Naive B cell (primary cell): ENCODE data around the gene MRPL43. TPM values are rescaled to one million over a fixed set of nuclear protein-coding genes. Genes with fewer than 3 reads are reported as not detected.

ENCODE experiments used
- ATAC-seq, 2 donors: fragments of 150-1000 bp; cut with Tn5 transposase; 2 replicates each; pipeline ENCODE4 v1.10.0; 2021; ENCODE audit warnings: low read depth in 2 of 2, mild to moderate bottlenecking in 2 of 2, moderate library complexity in 2 of 2
- DNase-seq: peaks from one replicate; pipeline ENCODE4 v3.0.0; 2022
- H3K27ac Mint-ChIP-seq, 6 donors: one replicate each; pipeline ENCODE4 v1.8.0; 2020 to 2022; ENCODE audit warnings: mild to moderate bottlenecking in 6 of 6, mixed read lengths in 6 of 6, moderate library complexity in 5 of 6, inconsistent platforms in 2 of 6
- H3K27me3 Mint-ChIP-seq, 3 donors: one replicate each; pipeline ENCODE4 v1.8.0; 2021 to 2022; ENCODE audit warnings: mixed read lengths in 3 of 3, mild to moderate bottlenecking in 1 of 3
- H3K36me3 Mint-ChIP-seq, 2 donors: one replicate each; pipeline ENCODE4 v1.8.0; 2020 to 2022; ENCODE audit warnings: mixed read lengths in 2 of 2, inconsistent platforms in 1 of 2, mild to moderate bottlenecking in 1 of 2
- H3K4me1 Mint-ChIP-seq, 3 donors: one replicate each; pipeline ENCODE4 v1.8.0; 2020 to 2022; ENCODE audit warnings: mixed read lengths in 3 of 3, inconsistent platforms in 1 of 3, mild to moderate bottlenecking in 1 of 3, moderate library complexity in 1 of 3
- H3K4me3 Mint-ChIP-seq, 8 donors: one replicate each; pipeline ENCODE4 v1.8.0; 2020 to 2022; ENCODE audit warnings: mild to moderate bottlenecking in 8 of 8, mixed read lengths in 8 of 8, moderate library complexity in 8 of 8, inconsistent platforms in 2 of 8
- H3K9me3 Mint-ChIP-seq, 7 donors: one replicate each; pipeline ENCODE4 v1.8.0; 2020 to 2022; ENCODE audit warnings: mixed read lengths in 7 of 7, mild to moderate bottlenecking in 5 of 7, inconsistent platforms in 2 of 7, moderate library complexity in 1 of 7
- polyA plus RNA-seq, 6 donors: library from polyadenylated mRNA; unstranded; fragments of 300-500 nt; fragmentation: Illumina TruSeq; gene quantifications; one replicate each; pipeline ENCODE4 v1.2.3, GENCODE V29; 2021; ENCODE audit warnings: low read depth in 6 of 6

The MRPL43 gene
- polyA plus RNA-seq, 6 donors from 2014 or later, result 74.4 to 125 (median 113) TPM

- DNase-seq (no peak), ATAC-seq (no peak)
- H3K27me3 Mint-ChIP-seq, result no peaks in the 10 kb centered on the region
- H3K27ac Mint-ChIP-seq, result no peak overlapping the region
- no peak overlapping the region for H3K4me3 Mint-ChIP-seq
- no peaks in the 10 kb centered on the region for H3K9me3 Mint-ChIP-seq
- H3K36me3 Mint-ChIP-seq, result no peaks in the 10 kb centered on the region
- peaks cover 3 to 7% (median 6%) of the 10 kb centered on the region in 3 donors for H3K4me1 Mint-ChIP-seq
Measured at GRCh38 chr10:101005869-101006567, 18.7 kb upstream of the MRPL43 start.

- no peak overlapping the region for H3K27ac Mint-ChIP-seq
- no peak overlapping the region for H3K4me3 Mint-ChIP-seq
- ATAC-seq (no peak), DNase-seq (no peak)
- H3K9me3 Mint-ChIP-seq, result no peaks in the 10 kb centered on the region
- peaks cover 10% of the 10 kb centered on the region in 3 donors for H3K4me1 Mint-ChIP-seq
- no peaks in the 10 kb centered on the region for H3K27me3 Mint-ChIP-seq
- H3K36me3 Mint-ChIP-seq, result no peaks in the 10 kb centered on the region
Measured at GRCh38 chr10:101005361-101005760, 18.1 kb upstream of the MRPL43 start.

- no peak overlapping the region for H3K27ac Mint-ChIP-seq
- no peaks in the 10 kb centered on the region for H3K9me3 Mint-ChIP-seq
- DNase-seq, result no peak
- ATAC-seq, result no peak
- peaks cover 12 to 17% (median 16%) of the 10 kb centered on the region in 3 donors for H3K4me1 Mint-ChIP-seq
- no peaks in the 10 kb centered on the region for H3K27me3 Mint-ChIP-seq
- H3K36me3 Mint-ChIP-seq, result no peaks in the 10 kb centered on the region
- H3K4me3 Mint-ChIP-seq, result peak overlapping the region in 1 of 8 donors; percentile 44
Measured at GRCh38 chr10:101003639-101004206, 16.4 kb upstream of the MRPL43 start.

- H3K4me1 Mint-ChIP-seq, result peaks cover 18 to 26% (median 26%) of the 10 kb centered on the region in 3 donors
- no peaks in the 10 kb centered on the region for H3K27me3 Mint-ChIP-seq
- no peaks in the 10 kb centered on the region for H3K36me3 Mint-ChIP-seq
- no peak overlapping the region for H3K27ac Mint-ChIP-seq
- ATAC-seq, result no peak
- H3K9me3 Mint-ChIP-seq, result no peaks in the 10 kb centered on the region
- no peak for DNase-seq
- no peak overlapping the region for H3K4me3 Mint-ChIP-seq
Measured at GRCh38 chr10:101002456-101002855, 15.2 kb upstream of the MRPL43 start.

- H3K36me3 Mint-ChIP-seq, result no peaks in the 10 kb centered on the region
- peak overlapping the region in 4 of 8 donors; percentile 63 to 84 (median 76) for H3K4me3 Mint-ChIP-seq
- ATAC-seq (no peak), DNase-seq (no peak)
- no peaks in the 10 kb centered on the region for H3K27me3 Mint-ChIP-seq
- H3K9me3 Mint-ChIP-seq, result no peaks in the 10 kb centered on the region
- H3K4me1 Mint-ChIP-seq, result peaks cover 18 to 28% (median 27%) of the 10 kb centered on the region in 3 donors
- peak overlapping the region in 1 of 6 donors; percentile 86 for H3K27ac Mint-ChIP-seq
Measured at GRCh38 chr10:101001659-101002035, 14.3 kb upstream of the MRPL43 start.

GRCh38 chr10:101000915-101001658, 13.8 kb upstream of the MRPL43 start:
- Mint-ChIP-seq H3K27me3 (no peaks in the 10 kb centered on the region), H3K9me3 (no peaks in the 10 kb centered on the region), H3K4me3 (peak overlapping the region; percentile 23 to 84 (median 79)), H3K36me3 (no peaks in the 10 kb centered on the region), H3K27ac (peak overlapping the region in 4 of 6 donors; percentile 0 to 93 (median 86)), H3K4me1 (peaks cover 23 to 34% (median 32%) of the 10 kb centered on the region in 3 donors)
- DNase-seq (no peak), ATAC-seq (no peak)

GRCh38 chr10:101000127-101000914, 13.0 kb upstream of the MRPL43 start:
- Mint-ChIP-seq H3K27ac (peak overlapping the region in 3 of 6 donors; percentile 26 to 87 (median 86)), H3K4me1 (peaks cover 23 to 40% (median 34%) of the 10 kb centered on the region in 3 donors), H3K9me3 (no peaks in the 10 kb centered on the region), H3K4me3 (peak overlapping the region; percentile 55 to 90 (median 84)), H3K36me3 (no peaks in the 10 kb centered on the region), H3K27me3 (no peaks in the 10 kb centered on the region)
- no peak for DNase-seq
- ATAC-seq, result no peak

- Mint-ChIP-seq H3K27ac (peak within 1 kb of the TSS; percentile 86 to 99 (median 96)), H3K4me3 (peak within 1 kb of the TSS; percentile 81 to 98 (median 90)), H3K9me3 (no peaks in the 10 kb centered on the region), H3K36me3 (no peaks in the 10 kb centered on the region), H3K4me1 (peaks cover 23 to 40% (median 34%) of the 10 kb centered on the region in 3 donors), H3K27me3 (no peaks in the 10 kb centered on the region)
- ATAC-seq, result no peak
- no peak for DNase-seq
Measured at GRCh38 chr10:100999742-101000126, 12.4 kb upstream of the MRPL43 start, which contains the start of gene LZTS2. Gene LZTS2, plus strand, starts transcription at chr10:100999808. Its CDS starts 2,731 bp downstream, at chr10:101002539.

- H3K4me3 Mint-ChIP-seq, result peak overlapping the region; percentile 81 to 98 (median 90)
- H3K27ac Mint-ChIP-seq, result peak overlapping the region; percentile 85 to 99 (median 96)
- peaks cover 23 to 40% (median 34%) of the 10 kb centered on the region in 3 donors for H3K4me1 Mint-ChIP-seq
- ATAC-seq (peak; percentile 67 to 72), DNase-seq (peak; percentile 81)
- H3K36me3 Mint-ChIP-seq, result no peaks in the 10 kb centered on the region
- no peaks in the 10 kb centered on the region for H3K9me3 Mint-ChIP-seq
- no peaks in the 10 kb centered on the region for H3K27me3 Mint-ChIP-seq
Measured at GRCh38 chr10:100998991-100999741, 11.9 kb upstream of the MRPL43 start.

GRCh38 chr10:100998183-100998990, 11.1 kb upstream of the MRPL43 start:
- DNase-seq, result peak; percentile 64
- H3K4me1 Mint-ChIP-seq, result peaks cover 23 to 40% (median 34%) of the 10 kb centered on the region in 3 donors
- no peaks in the 10 kb centered on the region for H3K27me3 Mint-ChIP-seq
- H3K36me3 Mint-ChIP-seq, result peaks cover 0 to 3% of the 10 kb centered on the region in 2 donors
- H3K4me3 Mint-ChIP-seq, result peak overlapping the region; percentile 81 to 98 (median 90)
- H3K27ac Mint-ChIP-seq, result peak overlapping the region; percentile 85 to 99 (median 96)
- H3K9me3 Mint-ChIP-seq, result no peaks in the 10 kb centered on the region
- peak; percentile 17 to 28 for ATAC-seq

- Mint-ChIP-seq H3K27me3 (no peaks in the 10 kb centered on the region), H3K4me1 (peaks cover 23 to 40% (median 34%) of the 10 kb centered on the region in 3 donors), H3K9me3 (no peaks in the 10 kb centered on the region), H3K4me3 (peak overlapping the region; percentile 81 to 98 (median 90)), H3K36me3 (peaks cover 0 to 7% of the 10 kb centered on the region in 2 donors), H3K27ac (peak overlapping the region; percentile 85 to 97 (median 96))
- ATAC-seq, result peak; percentile 30 to 34
- peak; percentile 78 for DNase-seq
Measured at GRCh38 chr10:100997360-100998182, 10.3 kb upstream of the MRPL43 start.
